Measurements from ENCODE around the gene PNLIPRP3.

Gene PNLIPRP3

GRCh38 chr10:116450861-116451260, 23.2 kb downstream of the PNLIPRP3 start:
- no peak for DNase-seq (ENCODE audit: low read depth)

DNA sequence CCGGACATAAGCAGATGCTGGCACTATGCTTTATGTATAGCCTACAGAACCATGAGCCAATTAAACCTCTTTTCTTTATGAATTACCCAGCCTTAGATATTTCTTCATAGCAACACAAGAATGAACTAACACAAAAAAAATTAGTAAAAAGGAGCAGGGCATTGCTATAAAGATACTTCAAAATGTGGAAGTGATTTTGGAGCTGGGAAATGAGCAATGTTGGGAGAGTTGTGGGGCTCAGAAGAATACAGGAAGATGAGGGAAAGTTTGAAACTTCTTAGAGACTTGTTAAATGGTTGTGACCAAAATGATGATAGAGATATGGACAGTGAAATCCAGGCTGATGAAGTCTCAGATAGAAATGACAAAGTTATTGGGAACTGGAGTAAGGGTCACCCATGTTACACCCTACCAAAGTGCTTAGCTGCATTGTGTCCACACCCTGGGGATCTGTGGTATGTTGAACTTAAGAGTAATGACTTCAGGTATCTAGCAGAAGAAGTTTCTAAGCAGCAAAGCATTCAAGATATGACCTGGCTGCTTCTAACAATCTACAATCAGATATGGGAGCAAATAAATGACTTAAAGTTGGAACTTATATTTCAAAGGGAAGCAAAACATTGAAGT, 24.2 kb downstream of the PNLIPRP3 start:
- DNase-seq (ENCODE audit: low read depth), result no peak

DNA sequence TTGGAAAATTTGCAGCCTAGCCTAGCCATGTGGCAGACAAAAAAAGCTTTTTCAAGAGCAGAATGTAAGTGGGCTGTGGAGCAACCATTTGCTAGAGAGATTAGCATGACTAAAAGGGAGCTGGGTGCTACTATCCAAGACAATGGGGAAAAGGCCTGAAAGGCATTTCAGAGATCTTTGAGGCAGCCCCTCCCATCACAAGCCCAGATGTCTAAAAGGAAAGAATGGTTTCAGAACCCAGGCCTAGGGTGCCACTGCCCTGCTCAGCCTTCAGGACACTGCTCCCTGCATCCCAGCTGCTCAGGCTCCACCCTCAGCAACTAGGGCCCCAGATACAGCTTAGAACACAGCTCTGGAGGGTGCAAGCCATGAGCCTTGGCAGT, 24.7 kb downstream of the PNLIPRP3 start:
- no peak for DNase-seq (ENCODE audit: low read depth)

DNA sequence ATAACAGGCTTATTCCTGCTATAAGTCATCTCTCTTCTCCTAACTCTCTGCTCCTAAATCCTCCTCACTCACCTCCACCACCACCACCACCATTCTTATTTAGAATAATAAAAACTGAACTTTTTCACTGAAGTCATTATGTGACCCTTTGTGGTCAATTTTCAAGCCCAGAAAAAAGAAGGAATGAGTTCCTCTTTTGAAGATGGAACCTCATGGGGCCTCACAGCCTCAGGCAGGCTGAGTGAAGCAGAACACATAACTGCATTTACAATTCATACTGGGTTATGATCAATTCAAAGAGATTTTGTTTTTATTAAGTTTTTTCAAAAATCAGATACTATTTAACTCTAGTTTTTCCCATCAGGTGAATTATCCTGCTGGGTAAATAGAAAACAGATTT, 29.8 kb downstream of the PNLIPRP3 start:
- DNase-seq (ENCODE audit: low read depth), result no peak

DNA sequence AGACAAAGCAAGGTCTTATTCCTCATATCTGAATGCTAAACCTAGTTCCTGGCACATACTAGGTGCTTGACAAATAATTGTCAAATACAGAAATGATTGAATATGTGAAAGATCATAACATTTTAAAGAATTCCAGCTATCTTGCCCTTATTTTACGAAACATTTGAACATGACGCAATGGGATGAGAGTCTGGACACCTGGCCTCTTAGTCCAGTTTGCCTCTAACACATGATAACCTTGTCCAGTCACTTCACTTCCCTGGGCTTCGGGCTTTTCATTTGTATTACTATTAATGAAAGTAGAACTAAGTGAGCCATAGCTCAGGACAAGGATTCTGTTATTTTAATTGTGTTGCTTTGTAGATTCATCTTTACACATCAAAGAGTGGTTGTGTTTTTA, 32.6 kb downstream of the PNLIPRP3 start:
- DNase-seq (ENCODE audit: low read depth), result no peak

GRCh38 chr10:116461680-116462079, 34.0 kb downstream of the PNLIPRP3 start:
- DNase-seq (ENCODE audit: low read depth), result no peak

DNA sequence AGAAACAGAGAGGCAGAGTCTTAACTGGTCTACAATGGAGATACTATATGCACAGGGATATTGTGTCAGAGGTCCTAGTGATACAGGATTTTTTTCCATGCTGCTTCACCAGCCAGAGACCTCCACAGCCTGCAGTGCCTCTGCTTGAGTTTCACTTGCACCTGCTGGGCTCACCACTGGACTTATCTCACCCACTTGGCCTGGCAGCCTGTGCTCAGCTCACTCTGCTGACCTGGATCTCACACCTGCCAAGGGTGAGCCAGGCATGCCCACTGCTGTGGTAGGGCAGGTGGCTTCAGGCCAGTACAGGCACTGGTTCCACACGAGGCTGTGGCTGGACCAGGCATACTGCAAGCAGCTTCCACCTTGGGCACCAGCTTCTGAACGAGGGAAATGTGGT, 36.6 kb downstream of the PNLIPRP3 start:
- no peak for DNase-seq (ENCODE audit: low read depth)

DNA sequence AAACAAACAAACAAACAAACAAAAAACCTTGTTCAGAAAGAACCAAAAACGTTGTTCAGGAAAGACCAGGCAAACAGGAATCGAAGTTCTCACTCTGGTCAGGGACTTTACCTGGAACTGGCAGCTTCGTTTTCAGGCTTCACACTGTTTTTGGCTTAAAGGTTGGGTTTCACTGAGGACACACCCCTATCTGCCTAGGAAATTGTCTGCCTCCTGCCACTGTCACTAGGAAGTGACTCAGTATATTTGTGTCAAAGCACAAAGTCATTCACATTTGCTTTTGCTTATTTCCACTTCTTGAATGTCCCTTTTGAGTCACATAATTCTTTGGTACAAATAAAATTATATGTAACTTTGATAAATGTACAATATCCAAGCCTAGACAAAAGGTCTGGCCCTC, 37.9 kb downstream of the PNLIPRP3 start:
- DNase-seq (ENCODE audit: low read depth), result no peak

- no peak for DNase-seq (ENCODE audit: low read depth)
Observed at GRCh38 chr10:116466715-116467422, 39.2 kb downstream of the PNLIPRP3 start.

DNA sequence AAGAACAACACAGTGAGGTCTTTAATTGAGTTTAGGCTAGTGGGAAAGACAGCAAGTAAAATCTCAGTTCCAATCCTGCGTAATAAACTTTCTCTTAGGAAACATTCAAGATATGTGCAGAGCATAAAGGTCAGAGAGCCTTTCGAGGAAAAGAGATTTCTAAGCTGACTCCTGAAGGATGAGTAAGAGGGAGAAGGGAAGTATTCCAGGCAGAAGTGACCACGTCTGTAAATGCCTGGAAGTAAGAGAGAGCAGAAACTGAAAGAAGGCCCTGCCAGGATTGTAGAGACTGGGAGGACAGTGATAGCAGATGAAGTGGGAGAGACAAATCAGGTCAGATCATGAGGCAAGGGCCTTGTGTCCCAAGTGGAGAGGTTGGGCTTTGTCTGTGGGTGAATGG, 41.8 kb downstream of the PNLIPRP3 start:
- no peak for DNase-seq (ENCODE audit: low read depth)

DNA sequence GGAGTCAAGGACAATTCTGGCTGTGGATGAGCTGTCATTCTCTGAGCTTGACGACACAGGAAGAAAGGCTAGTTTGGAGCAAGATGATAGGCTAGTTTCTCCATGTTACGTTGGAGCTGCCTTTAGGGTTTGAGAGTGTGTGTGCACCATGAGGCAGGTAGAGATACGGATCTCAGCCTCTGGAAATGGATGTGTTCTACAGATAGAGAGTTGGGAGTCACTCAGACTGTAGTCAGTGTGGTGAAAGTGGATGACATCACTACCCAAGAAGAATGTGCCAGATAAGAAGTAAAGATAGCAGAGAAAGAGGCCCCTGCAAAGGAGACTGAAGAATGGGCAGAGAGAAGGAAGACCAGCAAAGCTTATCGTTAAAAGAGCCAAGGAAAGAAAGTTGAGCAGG, 42.4 kb downstream of the PNLIPRP3 start:
- no peak for DNase-seq (ENCODE audit: low read depth)

DNA sequence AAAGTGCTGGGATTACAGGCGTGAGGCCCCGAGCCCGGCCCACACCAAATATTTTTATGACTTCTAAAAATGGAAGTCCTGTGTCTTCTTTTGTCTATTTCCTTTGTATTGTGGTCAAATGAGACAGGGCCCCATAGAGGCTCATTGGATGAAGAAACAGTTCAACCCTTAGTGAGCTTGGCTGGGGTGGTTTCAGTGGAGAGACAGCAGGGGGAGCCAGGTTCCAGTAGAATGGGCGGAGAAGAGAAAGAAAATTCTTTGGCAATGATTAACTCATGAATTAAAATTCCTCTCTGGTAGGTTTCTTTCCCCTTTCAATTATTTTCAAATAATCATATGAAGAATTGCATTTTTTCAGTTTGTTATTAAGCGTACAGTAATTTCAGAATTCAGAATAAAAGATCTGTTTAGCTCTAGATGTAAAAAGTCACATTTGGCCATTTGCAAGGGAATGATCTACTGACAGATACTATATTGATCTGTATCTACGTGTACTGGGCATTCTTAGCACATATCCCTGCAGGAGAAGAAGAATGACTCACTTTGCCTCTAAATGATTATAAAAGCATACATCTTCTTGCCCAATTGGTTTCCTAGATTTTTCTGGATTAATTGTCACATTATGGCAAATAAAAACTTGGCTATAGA, 43.2 kb downstream of the PNLIPRP3 start:
- DNase-seq (ENCODE audit: low read depth), result no peak

GRCh38 chr10:116472891-116473290, 45.2 kb downstream of the PNLIPRP3 start:
- DNase-seq (ENCODE audit: low read depth), result no peak

GRCh38 chr10:116475866-116476265, 48.2 kb downstream of the PNLIPRP3 start:
- no peak for DNase-seq (ENCODE audit: low read depth)

GRCh38 chr10:116476461-116476860, 48.8 kb downstream of the PNLIPRP3 start:
- DNase-seq (ENCODE audit: low read depth), result no peak

GRCh38 chr10:116477986-116478664, 50.5 kb downstream of the PNLIPRP3 start:
- no peak for DNase-seq (ENCODE audit: low read depth)

DNA sequence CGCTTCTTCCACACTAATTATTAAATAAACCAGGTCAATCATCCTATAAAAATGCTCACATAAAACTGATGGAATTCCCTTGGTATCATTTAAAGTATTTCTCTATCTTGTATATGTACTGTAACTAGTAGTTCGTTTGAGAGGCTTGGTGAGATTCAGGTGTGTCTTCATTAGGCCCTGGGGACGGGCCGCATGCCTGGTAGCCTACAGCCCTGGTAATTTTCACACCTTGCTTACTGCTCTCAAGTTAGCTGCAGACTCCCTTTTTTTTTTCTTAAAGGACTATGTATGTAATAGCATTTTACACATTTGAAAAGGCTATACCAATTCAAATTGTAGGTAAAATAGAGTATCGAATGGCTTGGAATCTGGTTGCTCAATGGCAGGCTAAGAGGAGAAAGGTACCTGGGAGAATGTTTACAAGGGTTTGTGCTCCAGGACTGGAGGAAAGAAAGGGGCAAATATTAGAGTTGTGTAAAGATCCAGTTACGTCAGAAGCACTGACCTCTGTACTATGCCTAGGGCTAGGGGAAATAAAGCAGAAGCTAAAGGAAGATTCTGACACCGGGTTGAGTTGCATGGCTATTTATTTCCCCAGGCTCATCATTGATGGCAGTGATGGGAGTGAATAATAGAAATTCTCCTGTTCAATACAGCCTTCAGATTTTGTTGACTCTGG, 59.3 kb downstream of the PNLIPRP3 start:
- no peak for DNase-seq (ENCODE audit: low read depth)

GRCh38 chr10:116487522-116488430, 60.1 kb downstream of the PNLIPRP3 start:
- no peak for DNase-seq (ENCODE audit: low read depth)

- no peak for DNase-seq (ENCODE audit: low read depth)
Observed at GRCh38 chr10:116489460-116489859, 61.8 kb downstream of the PNLIPRP3 start.

- no peak for DNase-seq (ENCODE audit: low read depth)
Observed at GRCh38 chr10:116490028-116490662, 62.5 kb downstream of the PNLIPRP3 start.

DNA sequence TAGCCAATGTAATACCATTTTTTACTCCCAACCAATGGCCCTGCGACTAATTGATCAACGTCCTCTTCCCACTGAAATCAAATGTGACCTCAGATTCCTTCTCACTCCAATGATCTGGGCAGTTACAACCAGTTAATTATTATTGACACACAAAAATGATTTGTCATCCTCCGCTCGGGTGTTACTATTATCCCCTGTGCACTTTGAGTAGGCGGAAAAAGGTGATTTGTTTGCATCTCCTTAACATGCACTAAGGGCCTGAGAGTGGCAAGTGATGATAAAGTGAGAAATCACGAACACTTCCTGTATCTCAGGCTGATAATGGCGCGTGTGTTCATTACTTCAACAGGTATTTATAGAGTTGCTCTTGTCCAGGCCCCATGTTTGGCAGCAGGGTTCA, 77.1 kb downstream of the PNLIPRP3 start:
- no peak for DNase-seq (ENCODE audit: low read depth)
